Ovary (tissue), 9 donors: ENCODE measurements around the gene FITM2. TPM values are rescaled to one million over a fixed set of nuclear protein-coding genes. Genes with fewer than 3 reads are reported as not detected.
"Not testable (repeated sequence)": the region's sequence is repeated elsewhere in the genome, so short reads cannot be mapped to it uniquely, and the experiment has no call there.

Experiments
- DNase-seq, 5 donors: peaks; one replicate each; pipeline ENCODE4 v3.0.0-alpha.2; 2019 to 2020
- H3K27ac ChIP-seq, 2 donors: fragments of 200-600 bp; one replicate each; pipeline versions ENCODE4 v1.5.1 to v1.8.0; 2019 to 2022
- H3K27me3 ChIP-seq: fragments of 200-600 bp; one replicate; pipeline ENCODE4 v1.8.0; 2022
- H3K36me3 ChIP-seq: fragments of 200-600 bp; sonication (generic); one replicate; pipeline ENCODE4 v1.5.1; 2019
- H3K4me1 ChIP-seq: one replicate; pipeline ENCODE4 v1.8.1; 2013; ENCODE audit warnings: mild to moderate bottlenecking, moderate library complexity; ENCODE audit not compliant: insufficient read depth
- H3K4me3 ChIP-seq: fragments of 200-600 bp; sonication (generic); one replicate; pipeline ENCODE4 v1.5.1; 2017
- H3K9me3 ChIP-seq, 2 donors: fragments of 200-600 bp in 1 of 2; sonication (generic) in 1 of 2; one replicate each; pipeline versions ENCODE4 v1.5.1 to v1.8.1; 2013 to 2019; ENCODE audit warnings: mild to moderate bottlenecking in 1 of 2, moderate library complexity in 1 of 2
- CTCF ChIP-seq, 3 donors: fragments of 450-650 bp in 2 of 3; fragments of 200-600 bp in 1 of 3; IDR thresholded peaks; one replicate each; pipeline versions ENCODE4 v1.5.1 to v1.8.0; 2016 to 2022; ENCODE audit warnings: antibody characterized with exemption in 3 of 3, mild to moderate bottlenecking in 1 of 3
- EP300 ChIP-seq: sonication (generic); formaldehyde crosslinking; IDR thresholded peaks from one replicate; pipeline ENCODE4 v1.6.1; 2017; ENCODE audit warnings: antibody characterized with exemption
- POLR2A ChIP-seq: fragments of 450-650 bp; IDR thresholded peaks from one replicate; pipeline ENCODE4 v1.6.1; 2017; ENCODE audit warnings: antibody characterized with exemption, mild to moderate bottlenecking, moderate library complexity
- WGBS, 3 donors: extraction: QIAGEN DNeasy Blood & Tissue Kit in 1 of 3; methylation state at CpG; one replicate each; pipeline versions ENCODE4 v1.1.5 to v1.1.7; 2013 to 2017; 5-methylcytosine and 5-hydroxymethylcytosine counted together
- intact Hi-C, 4 donors: fragments of 100-400 bp; cut with DNase I; formaldehyde crosslinking; loops; one replicate each; pipeline versions ENCODE4 v1.11.0 to v1.15.1; 2022 to 2023
- polyA plus RNA-seq, 2 donors: library from polyadenylated mRNA; stranded (reverse); fragments of 200-250 nt in 1 of 2; fragments of 350-450 nt in 1 of 2; fragmentation: Illumina TruSeq in 1 of 2; extraction: RNeasy Lipid Tissue Mini Kit (QIAGEN cat#74804) in 1 of 2; gene quantifications; one replicate each; pipeline ENCODE4 v1.2.3, GENCODE V29; 2013 to 2014
- total RNA-seq, 7 donors: library from RNA; depleted of rRNA in 2 of 7; stranded (reverse); fragments of >200 nt in 2 of 7; fragmentation: NEBNext Ultra II Directional in 3 of 7; extraction: Animal tissue kit (Norgen Biotek cat#: 25700) in 3 of 7; gene quantifications; one replicate each; pipeline versions ENCODE4 v1.1.0 to v1.2.4, GENCODE V29; 2016 to 2023
- donor health status: DM: no; HTN: no; CAD: no; lungs with moderate emphysema.
- donor health status: DM: no; HTN: no; CAD: no.
- donor health status: Bipolar disorder and iron deficiency.
- donor health status: DM: yes; HTN: yes; CAD: no.
- donor health status: DM: no; HTN: no; CAD: no.
- donor health status: DM: yes; HTN: yes; CAD: no.

Gene FITM2
- total and polyA plus RNA-seq, 9 donors, result 3.6 to 15.4 (median 8.0) TPM

GRCh38 chr20:44354979-44355497, 44.0 kb upstream of the FITM2 start:
- intact Hi-C loops, result no loop called here

GRCh38 chr20:44350567-44350966, 39.6 kb upstream of the FITM2 start:
- Histone ChIP-seq H3K4me1 (no peaks in the 10 kb centered on the region), H3K27me3 (no peaks in the 10 kb centered on the region), H3K36me3 (no peaks in the 10 kb centered on the region), H3K27ac (no peak overlapping the region), H3K4me3 (no peak overlapping the region), H3K9me3 (no peaks in the 10 kb centered on the region)
- intact Hi-C loops, result no loop called here
- peak in 1 of 5 donors; percentile 41 for DNase-seq
- WGBS, 3 donors, result 49 to 63% (median 59%) methylated on average over 6 of the region's 6 CpGs
- no peak for TF ChIP-seq POLR2A
- TF ChIP-seq EP300, result no peak
- TF ChIP-seq CTCF (IDR thresholded peaks at IDR 0.05), result no peak

More at GRCh38 chr20:44354979-44355497, 44.0 kb upstream of the FITM2 start:
- Histone ChIP-seq H3K27me3 (no peaks in the 10 kb centered on the region), H3K4me3 (no peak overlapping the region), H3K27ac (no peak overlapping the region), H3K9me3 (no peaks in the 10 kb centered on the region), H3K36me3 (no peaks in the 10 kb centered on the region), H3K4me1 (peaks cover 5% of the 10 kb centered on the region)
- DNase-seq, result no peak
- TF ChIP-seq CTCF (IDR thresholded peaks at IDR 0.05), result no peak
- no peak for TF ChIP-seq POLR2A
- TF ChIP-seq EP300, result no peak
- WGBS, 3 donors, result 91 to 94% (median 91%) methylated on average over 6 of the region's 6 CpGs

- no peaks in the 10 kb centered on the region for H3K4me1 ChIP-seq
- no peaks in the 10 kb centered on the region for H3K9me3 ChIP-seq
- no peaks in the 10 kb centered on the region for H3K36me3 ChIP-seq
- TF ChIP-seq CTCF (IDR thresholded peaks at IDR 0.05), result no peak
- TF ChIP-seq EP300, result no peak
- TF ChIP-seq POLR2A, result no peak
- H3K4me3 ChIP-seq, result no peak overlapping the region
- intact Hi-C loops, result no loop called here
- no peak overlapping the region for H3K27ac ChIP-seq
- WGBS, 3 donors, result 87 to 91% (median 90%) methylated on average over 3 of the region's 3 CpGs
- no peaks in the 10 kb centered on the region for H3K27me3 ChIP-seq
- DNase-seq, result no peak
Observed at GRCh38 chr20:44349349-44349748, 38.3 kb upstream of the FITM2 start.

- Histone ChIP-seq H3K27me3 (no peaks in the 10 kb centered on the region), H3K4me1 (no peaks in the 10 kb centered on the region), H3K4me3 (no peak overlapping the region), H3K9me3 (no peaks in the 10 kb centered on the region), H3K36me3 (no peaks in the 10 kb centered on the region), H3K27ac (no peak overlapping the region)
- TF ChIP-seq POLR2A, result no peak
- TF ChIP-seq EP300, result no peak
- no peak for TF ChIP-seq CTCF (IDR thresholded peaks at IDR 0.05)
- intact Hi-C loops, result no loop called here
- no peak for DNase-seq
- WGBS, 3 donors, result 94 to 97% (median 96%) methylated on average over 4 of the region's 4 CpGs
Observed at GRCh38 chr20:44348168-44348659, 37.2 kb upstream of the FITM2 start.

GRCh38 chr20:44345941-44346340, 34.9 kb upstream of the FITM2 start:
- H3K27me3 ChIP-seq, DNase-seq, H3K36me3 ChIP-seq, H3K4me3 ChIP-seq, intact Hi-C loops, H3K4me1 ChIP-seq, H3K27ac ChIP-seq, H3K9me3 ChIP-seq: not testable (repeated sequence)
- WGBS, 3 donors, result 92 to 93% (median 93%) methylated on average over 10 of the region's 10 CpGs
